Loucy (cell line): Measurements from ENCODE around the gene SNX13.
A peak's percentile ranks its signal among the peaks of the same experiment; 100 is the strongest.

Experiments used
- H2AFZ ChIP-seq: fragments of 200-600 bp; sonication (generic); 2 replicates; pipeline ENCODE4 v1.6.0; 2016; ENCODE audit warnings: antibody characterized with exemption, mild to moderate bottlenecking, low read length, moderate library complexity
- H3F3A ChIP-seq: fragments of 200-600 bp; 2 replicates; pipeline ENCODE4 v1.6.0; 2016; ENCODE audit warnings: antibody characterized with exemption, low read depth, mild to moderate bottlenecking
- H3K27me3 ChIP-seq: fragments of 200-600 bp; sonication (generic); 2 replicates; pipeline ENCODE4 v1.6.1; 2014; ENCODE audit warnings: low read length, mild to moderate bottlenecking; ENCODE audit not compliant: insufficient read depth, poor library complexity, severe bottlenecking
- H3K36me3 ChIP-seq: fragments of 200-600 bp; sonication (generic); 2 replicates; pipeline ENCODE4 v1.6.1; 2016; ENCODE audit warnings: low read length; ENCODE audit not compliant: insufficient read depth
- H3K4me1 ChIP-seq: fragments of 200-600 bp; sonication (generic); 2 replicates; pipeline ENCODE4 v1.5.1; 2014; ENCODE audit warnings: low read length, mild to moderate bottlenecking; ENCODE audit not compliant: insufficient read depth, poor library complexity, severe bottlenecking
- H3K4me2 ChIP-seq: fragments of 200-600 bp; sonication (generic); 2 replicates; pipeline ENCODE4 v1.6.0; 2014; ENCODE audit warnings: antibody characterized with exemption, low read length, low read depth, mild to moderate bottlenecking; ENCODE audit not compliant: poor library complexity, severe bottlenecking
- H3K4me3 ChIP-seq: fragments of 200-600 bp; sonication (generic); 2 replicates; pipeline ENCODE4 v1.5.1; 2014; ENCODE audit warnings: low read length, mild to moderate bottlenecking, mixed read lengths; ENCODE audit not compliant: poor library complexity, severe bottlenecking
- H3K79me2 ChIP-seq: fragments of 200-600 bp; sonication (generic); 2 replicates; pipeline ENCODE4 v1.6.1; 2014; ENCODE audit warnings: low read length; ENCODE audit not compliant: insufficient read depth
- H3K9ac ChIP-seq: fragments of 200-600 bp; sonication (generic); 2 replicates; pipeline ENCODE4 v1.6.0; 2014; ENCODE audit warnings: mild to moderate bottlenecking, low read depth, low read length, moderate library complexity; ENCODE audit not compliant: poor library complexity, severe bottlenecking
- H3K9me2 ChIP-seq: fragments of 200-600 bp; sonication (generic); replicated peaks from 2 replicates; pipeline ENCODE4 v1.6.1; 2016; ENCODE audit warnings: low read depth, low read length, mixed read lengths
- H3K9me3 ChIP-seq: fragments of 200-600 bp; sonication (generic); 2 replicates; pipeline ENCODE4 v1.6.1; 2014; ENCODE audit warnings: mild to moderate bottlenecking, antibody characterized with exemption, low read length, low read depth; ENCODE audit not compliant: insufficient read depth
- H4K20me1 ChIP-seq: fragments of 200-600 bp; sonication (generic); 2 replicates; pipeline ENCODE4 v1.6.0; 2014; ENCODE audit warnings: antibody characterized with exemption, low read length, mild to moderate bottlenecking; ENCODE audit not compliant: insufficient read depth, poor library complexity, severe bottlenecking
- EZH2phosphoT487 ChIP-seq: fragments of 200-600 bp; IDR thresholded peaks from 2 replicates; pipeline ENCODE4 v1.6.1; 2018; ENCODE audit warnings: antibody characterized with exemption, mild to moderate bottlenecking, moderate library complexity, borderline replicate concordance
- TF ChIP-seq, protein P1 (sequence below): fragments of 200-600 bp; sonication (generic); conservative IDR thresholded peaks from 2 replicates; pipeline ENCODE4 v1.5.1; 2014; ENCODE audit warnings: mild to moderate bottlenecking, antibody characterized with exemption, low read length

SNX13 gene

DNA sequence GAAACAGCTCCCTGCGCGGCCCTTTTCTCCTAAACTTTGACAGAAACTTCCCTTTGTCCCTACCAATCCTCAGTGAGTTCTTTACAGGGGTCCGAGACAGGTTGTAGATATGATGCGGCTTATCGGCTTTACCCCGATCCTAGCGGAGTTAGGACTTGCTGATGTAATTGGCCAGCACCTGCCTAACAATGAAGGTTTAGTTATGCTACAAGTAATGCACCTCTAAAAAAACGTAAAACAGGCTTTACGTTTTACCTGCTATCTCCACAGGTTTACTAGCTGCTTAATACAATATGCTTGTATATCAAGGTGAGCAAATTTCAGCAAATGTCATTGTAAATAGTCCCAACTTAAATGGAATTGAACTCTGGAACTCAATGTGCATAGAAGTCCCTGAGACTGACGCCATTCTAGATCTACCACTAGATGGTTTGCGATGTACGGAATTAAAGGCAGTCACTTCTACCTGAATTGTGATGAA lies 697 bp upstream of the SNX13 start:
- Histone ChIP-seq H2AFZ (peak overlapping the region; percentile 81), H3K36me3 (no peaks in the 10 kb centered on the region)

DNA sequence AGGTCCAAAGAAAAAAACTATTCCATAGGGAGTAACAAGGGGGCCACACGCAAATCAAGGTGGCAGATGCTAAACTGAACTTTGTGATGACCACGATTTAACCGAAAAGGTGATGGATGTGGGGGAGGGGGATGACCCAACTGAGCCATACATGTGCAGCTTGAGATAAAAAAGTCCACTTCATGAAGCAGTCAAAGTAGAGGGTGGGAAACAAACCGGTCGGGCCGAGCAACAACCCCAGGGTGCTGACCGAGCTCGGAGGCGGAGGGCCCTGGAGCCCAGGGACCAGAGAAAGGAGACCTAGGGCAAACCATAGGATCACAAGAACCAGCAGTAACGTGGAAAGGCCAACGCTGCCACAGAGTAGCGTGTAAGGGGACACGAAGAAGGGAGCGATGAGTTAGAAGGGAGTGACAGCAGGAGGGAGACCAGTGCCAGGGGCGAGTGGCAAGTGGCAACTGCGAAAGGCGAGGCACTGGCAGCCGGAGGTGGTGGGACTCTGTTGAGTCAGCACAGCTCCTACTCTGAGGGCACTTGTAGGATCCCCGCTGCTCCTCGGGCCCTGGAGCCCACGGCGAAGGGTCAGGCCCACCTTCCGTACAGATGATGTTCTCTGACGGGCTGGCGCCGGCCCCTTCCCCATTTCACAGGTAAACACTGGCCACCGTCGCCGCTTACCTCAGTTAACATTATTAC lies 540 bp downstream of the SNX13 start:
- H3K27me3 ChIP-seq = no peaks in the 10 kb centered on the region
- H3K4me2 ChIP-seq = peak overlapping the region; percentile 92
- H3K79me2 ChIP-seq = peaks cover 48% of the 10 kb centered on the region
- peak overlapping the region; percentile 98 for H2AFZ ChIP-seq
- H3K36me3 ChIP-seq = no peaks in the 10 kb centered on the region
- peak overlapping the region; percentile 87 for H3K9ac ChIP-seq
- peak overlapping the region; percentile 88 for H3K4me3 ChIP-seq
- TF ChIP-seq, protein P1, sequence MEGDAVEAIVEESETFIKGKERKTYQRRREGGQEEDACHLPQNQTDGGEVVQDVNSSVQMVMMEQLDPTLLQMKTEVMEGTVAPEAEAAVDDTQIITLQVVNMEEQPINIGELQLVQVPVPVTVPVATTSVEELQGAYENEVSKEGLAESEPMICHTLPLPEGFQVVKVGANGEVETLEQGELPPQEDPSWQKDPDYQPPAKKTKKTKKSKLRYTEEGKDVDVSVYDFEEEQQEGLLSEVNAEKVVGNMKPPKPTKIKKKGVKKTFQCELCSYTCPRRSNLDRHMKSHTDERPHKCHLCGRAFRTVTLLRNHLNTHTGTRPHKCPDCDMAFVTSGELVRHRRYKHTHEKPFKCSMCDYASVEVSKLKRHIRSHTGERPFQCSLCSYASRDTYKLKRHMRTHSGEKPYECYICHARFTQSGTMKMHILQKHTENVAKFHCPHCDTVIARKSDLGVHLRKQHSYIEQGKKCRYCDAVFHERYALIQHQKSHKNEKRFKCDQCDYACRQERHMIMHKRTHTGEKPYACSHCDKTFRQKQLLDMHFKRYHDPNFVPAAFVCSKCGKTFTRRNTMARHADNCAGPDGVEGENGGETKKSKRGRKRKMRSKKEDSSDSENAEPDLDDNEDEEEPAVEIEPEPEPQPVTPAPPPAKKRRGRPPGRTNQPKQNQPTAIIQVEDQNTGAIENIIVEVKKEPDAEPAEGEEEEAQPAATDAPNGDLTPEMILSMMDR = no peak
- TF ChIP-seq EZH2phosphoT487 = no peak
- no peaks in the 10 kb centered on the region for H3K9me2 ChIP-seq
- H3F3A ChIP-seq = no peaks in the 10 kb centered on the region
- peaks cover 37% of the 10 kb centered on the region for H3K4me1 ChIP-seq
- peaks cover 22% of the 10 kb centered on the region for H4K20me1 ChIP-seq
- no peaks in the 10 kb centered on the region for H3K9me3 ChIP-seq

More for the DNA sequence above, 697 bp upstream of the SNX13 start:
- TF ChIP-seq EZH2phosphoT487 = no peak
- peaks cover 39% of the 10 kb centered on the region for H3K79me2 ChIP-seq
- no peaks in the 10 kb centered on the region for H3K27me3 ChIP-seq
- peaks cover 11% of the 10 kb centered on the region for H4K20me1 ChIP-seq
- H3K9ac ChIP-seq = peak overlapping the region; percentile 87
- H3K9me2 ChIP-seq = no peaks in the 10 kb centered on the region
- H3K4me2 ChIP-seq = peak overlapping the region; percentile 83
- H3K4me3 ChIP-seq = peak overlapping the region; percentile 88
- H3K4me1 ChIP-seq = peaks cover 33% of the 10 kb centered on the region
- no peaks in the 10 kb centered on the region for H3F3A ChIP-seq
- H3K9me3 ChIP-seq = no peaks in the 10 kb centered on the region

DNA sequence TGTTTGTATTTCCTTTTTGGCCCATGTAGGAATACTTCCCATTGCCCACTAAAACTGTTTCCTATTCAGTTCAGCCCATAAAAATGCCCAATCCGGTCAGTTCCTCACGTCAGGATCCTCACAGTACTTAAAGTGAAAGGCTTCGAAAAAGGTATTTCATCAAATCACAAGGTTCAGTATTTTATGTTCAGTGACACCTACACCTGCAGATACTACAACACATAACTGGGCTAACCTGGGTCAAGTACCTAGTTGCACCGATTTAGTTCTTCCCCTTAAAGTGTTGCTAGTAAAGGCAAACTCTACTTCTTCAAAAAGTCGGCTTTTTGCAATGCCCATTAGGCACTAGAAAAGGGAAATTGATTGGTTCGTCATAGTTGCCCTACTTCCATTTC lies 1.1 kb downstream of the SNX13 start:
- no peak for TF ChIP-seq EZH2phosphoT487
- TF ChIP-seq, protein P1 = no peak
- Histone ChIP-seq H3K4me1 (peaks cover 42% of the 10 kb centered on the region), H3K9ac (peak overlapping the region; percentile 87), H3K36me3 (no peaks in the 10 kb centered on the region), H3F3A (no peaks in the 10 kb centered on the region), H3K4me3 (peak overlapping the region; percentile 88), H3K9me2 (no peaks in the 10 kb centered on the region), H3K4me2 (peak overlapping the region; percentile 92), H3K9me3 (no peaks in the 10 kb centered on the region), H4K20me1 (peaks cover 27% of the 10 kb centered on the region), H2AFZ (no peak overlapping the region; the same call in 1 of the 2 replicates), H3K79me2 (peaks cover 53% of the 10 kb centered on the region), H3K27me3 (no peaks in the 10 kb centered on the region)
